GM12892 (cell line): ENCODE data around the gene TLR4.

ENCODE experiments used
- POLR2A ChIP-seq: IDR thresholded peaks from 2 replicates; pipeline ENCODE4 v1.6.1; 2011; ENCODE audit warnings: low read depth, low read length, control low read depth
- POLR2AphosphoS5 ChIP-seq: IDR thresholded peaks from 2 replicates; pipeline ENCODE4 v1.6.1; 2011; ENCODE audit warnings: low read depth, low read length, control low read depth
- TAF1 ChIP-seq: IDR thresholded peaks from 2 replicates; pipeline ENCODE4 v1.6.1; 2011; ENCODE audit warnings: low read depth, mild to moderate bottlenecking, control low read depth, low read length, borderline replicate concordance

GRCh38 chr9:117744369-117744768, 40.2 kb downstream of the TLR4 start:
- TF ChIP-seq TAF1 (no peak), POLR2AphosphoS5 (no peak), POLR2A (no peak)
